ENCODE data around the gene SUSD4.

DNA sequence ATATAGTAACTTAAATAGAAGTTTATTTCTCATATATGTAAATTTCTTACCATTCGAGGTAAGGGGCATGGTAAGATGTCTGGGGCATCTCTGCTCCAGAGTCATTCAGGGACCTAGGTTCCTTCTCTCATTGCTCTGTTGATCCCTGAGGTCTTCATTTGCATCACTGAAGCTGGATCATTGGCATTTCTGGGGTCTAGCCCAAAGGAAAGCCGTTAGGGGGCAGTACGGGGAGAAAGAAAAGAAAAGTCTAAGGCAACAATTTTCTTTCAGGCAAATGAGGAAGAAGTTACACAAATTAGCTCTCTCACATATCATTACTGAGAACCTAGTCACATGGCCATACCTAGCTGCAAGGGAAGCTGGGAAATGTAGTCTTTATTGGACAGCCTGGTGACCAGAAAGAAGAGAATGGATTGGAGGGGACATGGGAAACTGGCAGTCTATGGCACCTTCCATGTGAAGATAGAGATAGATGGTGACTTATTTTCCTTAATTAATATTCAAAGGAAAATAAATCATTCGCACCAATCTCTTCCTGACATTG is 10.2 kb upstream of the SUSD4 start:
- TF ChIP-seq SMC3 (IDR thresholded peaks at IDR 0.05; ENCODE audit: low read depth, low read length) (no peak), POLR2AphosphoS5 (IDR thresholded peaks at IDR 0.05; ENCODE audit: low read depth, low read length) (no peak), CTCF (IDR thresholded peaks at IDR 0.05) (no peak), SIN3A (IDR thresholded peaks at IDR 0.05; ENCODE audit: borderline replicate concordance, low read depth, low read length) (no peak), RXRA (IDR thresholded peaks at IDR 0.05; ENCODE audit: borderline replicate concordance, low read depth) (no peak)
- TF ChIP-seq, protein P1, sequence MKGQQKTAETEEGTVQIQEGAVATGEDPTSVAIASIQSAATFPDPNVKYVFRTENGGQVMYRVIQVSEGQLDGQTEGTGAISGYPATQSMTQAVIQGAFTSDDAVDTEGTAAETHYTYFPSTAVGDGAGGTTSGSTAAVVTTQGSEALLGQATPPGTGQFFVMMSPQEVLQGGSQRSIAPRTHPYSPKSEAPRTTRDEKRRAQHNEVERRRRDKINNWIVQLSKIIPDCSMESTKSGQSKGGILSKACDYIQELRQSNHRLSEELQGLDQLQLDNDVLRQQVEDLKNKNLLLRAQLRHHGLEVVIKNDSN (IDR thresholded peaks at IDR 0.05; ENCODE audit: borderline replicate concordance, low read depth): no peak; the same call in 1 of the 2 replicates

Data from SK-N-SH (cell line).